HCT116 (cell line): ENCODE data around the gene S100A11. TPM values are rescaled to one million over a fixed set of nuclear protein-coding genes. Genes with fewer than 3 reads are reported as not detected.

Experiments used
- ATAC-seq: fragments of 200-7000 bp; cut with Tn5 transposase; 2 replicates; pipeline ENCODE4 v1.9.1; 2020; ENCODE audit warnings: mild to moderate bottlenecking, moderate library complexity
- BruUV-seq: library from RNA; stranded (reverse); fragments of 400-500 nt; replicated peaks from 2 replicates; lab custom pipeline; 2021; lab: Mats Ljungman, UMichigan
- CTCF ChIA-PET: fragments of 300-600 bp; sonication (Branson Sonifier 250); formaldehyde crosslinking; loops from one replicate; lab custom pipeline; 2021; ENCODE audit warnings: antibody characterized with exemption; lab: Charles Lee
- POLR2A ChIA-PET: fragments of 300-600, 350-600 bp; sonication (Branson Sonifier 250); formaldehyde crosslinking; loops from one replicate; lab custom pipeline; 2021; ENCODE audit warnings: antibody characterized with exemption; lab: Charles Lee
- RAD21 ChIA-PET, 2 experiments: fragments of 300-600 bp; sonication (Branson Sonifier 250); formaldehyde crosslinking; loops; one replicate each; lab custom pipeline; 2023; ENCODE audit warnings: low total read pairs in 2 of 2; ENCODE audit not compliant: uncharacterized antibody in 2 of 2, unreplicated experiment in 2 of 2, low non-redundant PET in 1 of 2; lab: Charles Lee
- DNase-seq: peaks from one replicate; pipeline ENCODE4 v3.0.0-alpha.2; 2010; ENCODE audit warnings: low read depth, low spot score
- H2AFZ ChIP-seq: fragments of 200-600 bp; shearing (Covaris generic), sonication (generic); 2 replicates; pipeline ENCODE4 v1.6.1; 2017; ENCODE audit warnings: low read depth, mixed run types, mixed read lengths, antibody characterized with exemption, low read length; ENCODE audit not compliant: poor library complexity, severe bottlenecking
- H3K27ac ChIP-seq: 2 replicates; pipeline ENCODE4 v1.5.1; 2012; ENCODE audit warnings: low read depth, low read length
- H3K27me3 ChIP-seq: fragments of 200-600 bp; sonication (generic); 2 replicates; pipeline ENCODE4 v1.6.1; 2016; ENCODE audit warnings: mixed run types, low read length, mixed read lengths; ENCODE audit not compliant: insufficient read depth
- H3K36me3 ChIP-seq, 2 experiments: fragments of 200-500 bp in 1 of 2; fragments of 200-600 bp in 1 of 2; sonication (Bioruptor generic) in 1 of 2; sonication (generic) in 1 of 2; 2 replicates each; pipeline versions ENCODE4 v1.5.1 to v1.6.1; 2014 to 2016; ENCODE audit warnings: low read length in 2 of 2, inconsistent platforms in 1 of 2, mixed read lengths in 1 of 2, mixed run types in 1 of 2; ENCODE audit not compliant: insufficient read depth in 2 of 2, control insufficient read depth in 1 of 2
- H3K4me1 ChIP-seq, 2 experiments: fragments of 200-600 bp in 1 of 2; sonication (generic) in 1 of 2; 2 replicates each; pipeline versions ENCODE4 v1.5.1 to v1.6.1; 2012 to 2017; ENCODE audit warnings: low read length in 2 of 2, inconsistent platforms in 1 of 2, mild to moderate bottlenecking in 1 of 2, mixed read lengths in 1 of 2, mixed run types in 1 of 2, moderate library complexity in 1 of 2; ENCODE audit not compliant: insufficient read depth in 2 of 2, control insufficient read depth in 1 of 2
- H3K4me2 ChIP-seq: fragments of 200-600 bp; sonication (generic); 2 replicates; pipeline ENCODE4 v1.6.1; 2017; ENCODE audit warnings: mixed run types, low read length, mixed read lengths
- H3K4me3 ChIP-seq, 2 experiments: fragments of 200-600 bp in 1 of 2; sonication (generic) in 1 of 2; replicated peaks in 1 of 2; 2 replicates each; pipeline ENCODE4 v1.5.1; 2011 to 2016; ENCODE audit warnings: low read length in 2 of 2, control low read depth in 1 of 2, low read depth in 1 of 2, mild to moderate bottlenecking in 1 of 2, mixed read lengths in 1 of 2, mixed run types in 1 of 2
- H3K79me2 ChIP-seq: fragments of 200-600 bp; sonication (generic); 2 replicates; pipeline ENCODE4 v1.6.1; 2017; ENCODE audit warnings: mild to moderate bottlenecking, mixed run types, low read length, moderate library complexity, mixed read lengths; ENCODE audit not compliant: insufficient read depth
- H3K9ac ChIP-seq: fragments of 200-600 bp; sonication (generic); 2 replicates; pipeline ENCODE4 v1.6.1; 2016; ENCODE audit warnings: low read length, mixed read lengths
- H3K9me2 ChIP-seq: fragments of 200-600 bp; sonication (generic), shearing (Covaris generic); 2 replicates; pipeline ENCODE4 v1.6.1; 2017; ENCODE audit warnings: mixed run types, mild to moderate bottlenecking, moderate library complexity; ENCODE audit not compliant: insufficient read depth
- H3K9me3 ChIP-seq, 2 experiments: fragments of 200-500 bp in 1 of 2; fragments of 200-600 bp in 1 of 2; sonication (Bioruptor generic) in 1 of 2; sonication (generic) in 1 of 2; 2 replicates each; pipeline ENCODE4 v1.6.1; 2014 to 2017; ENCODE audit warnings: low read length in 2 of 2, mixed read lengths in 2 of 2, inconsistent platforms in 1 of 2, low read depth in 1 of 2, mild to moderate bottlenecking in 1 of 2, mixed run types in 1 of 2, moderate library complexity in 1 of 2; ENCODE audit not compliant: control insufficient read depth in 1 of 2, insufficient read depth in 1 of 2
- H4K20me1 ChIP-seq: fragments of 200-600 bp; sonication (generic), shearing (Covaris generic); 2 replicates; pipeline ENCODE4 v1.6.1; 2017; ENCODE audit warnings: mixed run types, mild to moderate bottlenecking, moderate library complexity; ENCODE audit not compliant: insufficient read depth
- ATF3 ChIP-seq: IDR thresholded peaks from 2 replicates; pipeline ENCODE4 v1.6.1; 2012
- ELF1 ChIP-seq: IDR thresholded peaks from 2 replicates; pipeline ENCODE4 v1.6.1; 2012; ENCODE audit warnings: low read depth, borderline replicate concordance
- EZH2 ChIP-seq: fragments of 200-600 bp; sonication (generic); IDR thresholded peaks from 2 replicates; pipeline ENCODE4 v1.6.1; 2017; ENCODE audit warnings: antibody characterized with exemption, mixed run types
- POLR2A ChIP-seq: IDR thresholded peaks from 2 replicates; pipeline ENCODE4 v1.7.0; 2011; ENCODE audit warnings: borderline replicate concordance; ENCODE audit not compliant: insufficient read depth, insufficient read length; ENCODE audit errors: extremely low read depth
- POLR2AphosphoS5 ChIP-seq: IDR thresholded peaks from 2 replicates; pipeline ENCODE4 v1.6.1; 2011; ENCODE audit warnings: mild to moderate bottlenecking, low read depth, low read length, moderate library complexity
- SP1 ChIP-seq: IDR thresholded peaks from 2 replicates; pipeline ENCODE4 v1.6.1; 2012; ENCODE audit warnings: low read depth
- SRF ChIP-seq: IDR thresholded peaks from 2 replicates; pipeline ENCODE4 v1.6.1; 2012; ENCODE audit warnings: low read depth
- intact Hi-C: fragments of 100-400 bp; cut with micrococcal nuclease; formaldehyde crosslinking; loops from 2 replicates; pipeline ENCODE4 v1.10.0; 2022
- total RNA-seq: library from RNA; stranded (reverse); gene quantifications from one replicate; pipeline ENCODE4 v1.2.1, GENCODE V29; 2021; ENCODE audit not compliant: unreplicated experiment
- TF ChIP-seq, protein P1 (sequence below): IDR thresholded peaks from 2 replicates; pipeline ENCODE4 v1.6.1; 2012; ENCODE audit warnings: low read depth
- TF ChIP-seq, protein P2 (sequence below): IDR thresholded peaks from 2 replicates; pipeline ENCODE4 v1.6.1; 2011; ENCODE audit warnings: mild to moderate bottlenecking, low read length, moderate library complexity; ENCODE audit not compliant: insufficient replicate concordance; ENCODE audit errors: extremely low read depth

The S100A11 gene
- total RNA-seq, 1 experiment from 2014 or later = 229 TPM

DNA sequence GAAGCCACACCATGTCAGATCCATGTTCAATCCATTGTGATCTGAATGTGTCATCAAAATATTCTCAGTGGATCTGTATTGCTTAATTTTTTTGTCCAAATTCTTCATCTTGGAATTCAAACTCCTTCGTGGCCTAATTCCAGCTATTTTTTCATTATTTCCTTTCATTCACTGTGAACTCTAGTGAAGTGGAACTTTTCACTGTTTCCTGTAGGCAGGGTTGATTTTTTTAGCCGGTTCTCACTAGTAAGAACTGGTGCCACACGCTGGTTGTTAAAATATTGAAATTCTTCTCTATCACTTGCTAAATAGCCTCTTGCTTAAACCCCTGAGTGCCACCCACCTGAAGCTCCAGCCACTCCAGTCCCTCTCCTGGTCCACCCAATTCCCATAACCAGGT lies 7.6 kb upstream of the S100A11 start (continued):
- TF ChIP-seq, protein P1, sequence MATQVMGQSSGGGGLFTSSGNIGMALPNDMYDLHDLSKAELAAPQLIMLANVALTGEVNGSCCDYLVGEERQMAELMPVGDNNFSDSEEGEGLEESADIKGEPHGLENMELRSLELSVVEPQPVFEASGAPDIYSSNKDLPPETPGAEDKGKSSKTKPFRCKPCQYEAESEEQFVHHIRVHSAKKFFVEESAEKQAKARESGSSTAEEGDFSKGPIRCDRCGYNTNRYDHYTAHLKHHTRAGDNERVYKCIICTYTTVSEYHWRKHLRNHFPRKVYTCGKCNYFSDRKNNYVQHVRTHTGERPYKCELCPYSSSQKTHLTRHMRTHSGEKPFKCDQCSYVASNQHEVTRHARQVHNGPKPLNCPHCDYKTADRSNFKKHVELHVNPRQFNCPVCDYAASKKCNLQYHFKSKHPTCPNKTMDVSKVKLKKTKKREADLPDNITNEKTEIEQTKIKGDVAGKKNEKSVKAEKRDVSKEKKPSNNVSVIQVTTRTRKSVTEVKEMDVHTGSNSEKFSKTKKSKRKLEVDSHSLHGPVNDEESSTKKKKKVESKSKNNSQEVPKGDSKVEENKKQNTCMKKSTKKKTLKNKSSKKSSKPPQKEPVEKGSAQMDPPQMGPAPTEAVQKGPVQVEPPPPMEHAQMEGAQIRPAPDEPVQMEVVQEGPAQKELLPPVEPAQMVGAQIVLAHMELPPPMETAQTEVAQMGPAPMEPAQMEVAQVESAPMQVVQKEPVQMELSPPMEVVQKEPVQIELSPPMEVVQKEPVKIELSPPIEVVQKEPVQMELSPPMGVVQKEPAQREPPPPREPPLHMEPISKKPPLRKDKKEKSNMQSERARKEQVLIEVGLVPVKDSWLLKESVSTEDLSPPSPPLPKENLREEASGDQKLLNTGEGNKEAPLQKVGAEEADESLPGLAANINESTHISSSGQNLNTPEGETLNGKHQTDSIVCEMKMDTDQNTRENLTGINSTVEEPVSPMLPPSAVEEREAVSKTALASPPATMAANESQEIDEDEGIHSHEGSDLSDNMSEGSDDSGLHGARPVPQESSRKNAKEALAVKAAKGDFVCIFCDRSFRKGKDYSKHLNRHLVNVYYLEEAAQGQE = no peak
- TF ChIP-seq, protein P2, sequence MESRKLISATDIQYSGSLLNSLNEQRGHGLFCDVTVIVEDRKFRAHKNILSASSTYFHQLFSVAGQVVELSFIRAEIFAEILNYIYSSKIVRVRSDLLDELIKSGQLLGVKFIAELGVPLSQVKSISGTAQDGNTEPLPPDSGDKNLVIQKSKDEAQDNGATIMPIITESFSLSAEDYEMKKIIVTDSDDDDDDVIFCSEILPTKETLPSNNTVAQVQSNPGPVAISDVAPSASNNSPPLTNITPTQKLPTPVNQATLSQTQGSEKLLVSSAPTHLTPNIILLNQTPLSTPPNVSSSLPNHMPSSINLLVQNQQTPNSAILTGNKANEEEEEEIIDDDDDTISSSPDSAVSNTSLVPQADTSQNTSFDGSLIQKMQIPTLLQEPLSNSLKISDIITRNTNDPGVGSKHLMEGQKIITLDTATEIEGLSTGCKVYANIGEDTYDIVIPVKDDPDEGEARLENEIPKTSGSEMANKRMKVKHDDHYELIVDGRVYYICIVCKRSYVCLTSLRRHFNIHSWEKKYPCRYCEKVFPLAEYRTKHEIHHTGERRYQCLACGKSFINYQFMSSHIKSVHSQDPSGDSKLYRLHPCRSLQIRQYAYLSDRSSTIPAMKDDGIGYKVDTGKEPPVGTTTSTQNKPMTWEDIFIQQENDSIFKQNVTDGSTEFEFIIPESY = no peak
- TF ChIP-seq SRF = no peak
- no peak for TF ChIP-seq ATF3
- TF ChIP-seq EZH2 = no peak
- no peak for TF ChIP-seq POLR2AphosphoS5

DNA sequence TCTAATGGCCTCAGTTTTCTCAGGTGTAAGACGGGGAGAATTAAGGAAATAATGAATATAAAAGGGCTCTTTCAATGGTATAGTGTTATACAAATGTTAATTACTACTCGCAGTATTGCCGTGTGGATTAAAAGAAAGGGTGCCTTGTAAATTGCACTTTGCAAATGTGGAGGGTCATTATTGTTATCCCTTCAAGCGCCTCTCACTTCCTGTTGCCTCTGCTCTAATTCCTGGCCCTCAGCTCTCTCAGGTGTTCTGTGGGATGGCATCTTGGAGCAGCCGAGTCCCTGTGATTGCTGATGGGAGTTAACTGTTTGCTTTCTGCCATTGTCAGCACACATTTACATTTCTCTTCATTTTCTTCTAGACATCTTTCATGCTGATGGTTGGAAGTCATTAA lies 7.1 kb upstream of the S100A11 start:
- Histone ChIP-seq H3K9ac (no peak overlapping the region), H4K20me1 (no peaks in the 10 kb centered on the region), H2AFZ (no peak overlapping the region), H3K4me3 (no peak overlapping the region), H3K9me3 (0 out of 4 replicates have a peak, but pooled peaks cover 0 to 6% of the 10 kb centered on the region in 2 experiments), H3K4me2 (no peak overlapping the region), H3K79me2 (no peaks in the 10 kb centered on the region), H3K9me2 (no peaks in the 10 kb centered on the region; the same call in 1 of the 2 replicates), H3K27me3 (no peaks in the 10 kb centered on the region; the same call in 1 of the 2 replicates), H3K36me3 (no peaks in the 10 kb centered on the region), H3K4me1 (peaks cover 19 to 34% of the 10 kb centered on the region in 2 experiments), H3K27ac (no peak overlapping the region)
- intact Hi-C loops = no loop called here
- no TSS peak for BruUV-seq
- CTCF ChIA-PET = interaction anchor here (1.7 kb wide), 1 partner anchor 110 kb away, joined by 4 read pairs; no protein-coding TSS in a partner anchor
- RAD21 ChIA-PET = no interaction called here
- TF ChIP-seq, protein P1 = no peak
- TF ChIP-seq ELF1 (no peak), POLR2A (no peak), SP1 (no peak)
- ATAC-seq (no peak), DNase-seq (no peak)
- POLR2A ChIA-PET = interaction anchor here (1.7 kb wide), 1 partner anchor 9 kb away, joined by 4 read pairs; no protein-coding TSS in a partner anchor
